ENCODE measurements around the gene CNTN5.

GRCh38 chr11:99325847-99326246 lies 305.1 kb downstream of the CNTN5 start:
- TF ChIP-seq POLR2A (IDR thresholded peaks at IDR 0.05) = no peak
- no peak for TF ChIP-seq CTCF (IDR thresholded peaks at IDR 0.05)
